Stimulated activated CD4-positive, alpha-beta T cell treated with anti-CD3 and anti-CD28 coated beads, Interleukin-4, amount 100 ng/mL, for 48 hours (primary cell): Measurements from ENCODE around the gene HOXA9.

Source experiments
- DNase-seq, 2 donors: peaks; one replicate each; pipeline ENCODE4 v3.0.0-alpha.2; 2020; ENCODE audit warnings: low read depth in 2 of 2

The HOXA9 gene

GRCh38 chr7:27176962-27177794 lies 11.8 kb upstream of the HOXA9 start:
- DNase-seq, result no peak

- DNase-seq, result no peak
Measured at GRCh38 chr7:27176524-27176845, 11.1 kb upstream of the HOXA9 start.

- no peak for DNase-seq
Measured at GRCh38 chr7:27175626-27176523, 10.5 kb upstream of the HOXA9 start.

GRCh38 chr7:27174874-27175625 lies 9.7 kb upstream of the HOXA9 start:
- DNase-seq, result no peak

GRCh38 chr7:27173956-27174873 lies 8.9 kb upstream of the HOXA9 start, which contains the start of gene HOXA10:
HOXA10 (minus strand) TSS chr7:27174320; CDS start chr7:27174306, 14 bp downstream.
- DNase-seq, result no peak

GRCh38 chr7:27173511-27173955 lies 8.2 kb upstream of the HOXA9 start:
- DNase-seq, result no peak

GRCh38 chr7:27172823-27173510 lies 7.6 kb upstream of the HOXA9 start:
- no peak for DNase-seq

- no peak for DNase-seq
Measured at GRCh38 chr7:27172315-27172774, 7.0 kb upstream of the HOXA9 start.

- DNase-seq, result no peak
Measured at GRCh38 chr7:27171637-27172314, 6.4 kb upstream of the HOXA9 start.

- no peak for DNase-seq
Measured at GRCh38 chr7:27171325-27171636, 5.9 kb upstream of the HOXA9 start.

- DNase-seq, result no peak
Measured at GRCh38 chr7:27170426-27171324, 5.3 kb upstream of the HOXA9 start.

- no peak for DNase-seq
Measured at GRCh38 chr7:27169658-27170425, 4.5 kb upstream of the HOXA9 start.

GRCh38 chr7:27168265-27168947 lies 3.1 kb upstream of the HOXA9 start:
- no peak for DNase-seq

GRCh38 chr7:27167916-27168264 lies 2.6 kb upstream of the HOXA9 start:
- DNase-seq, result no peak

- DNase-seq, result no peak
Measured at GRCh38 chr7:27166531-27167505, 1.5 kb upstream of the HOXA9 start.

GRCh38 chr7:27165996-27166530 lies 726 bp upstream of the HOXA9 start:
- no peak for DNase-seq
